ENCODE data around the gene COG2. TPM values are rescaled to one million over a fixed set of nuclear protein-coding genes. Genes with fewer than 3 reads are reported as not detected.

Gene COG2
- polyA plus RNA-seq, 1 donor (not counting 4 experiments of a cell fraction or from before 2014, with no cell fraction given), result 18.6 TPM

- Histone ChIP-seq H3K4me2 (ENCODE audit: control insufficient read depth, extremely low read depth, insufficient read depth, low read depth, low read length) (no peak overlapping the region), H3K9ac (ENCODE audit: control insufficient read depth, extremely low read depth, insufficient read depth, low read length) (no peak overlapping the region), H4K20me1 (ENCODE audit: control insufficient read depth, extremely low read depth, insufficient read depth, low read length) (no peaks in the 10 kb centered on the region), H3K4me3 (ENCODE audit: control insufficient read depth in 2 of 3, extremely low read depth in 1 of 3, insufficient read depth in 2 of 3, low read depth in 1 of 3, low read length in 3 of 3) (no peak overlapping the region), H2AFZ (ENCODE audit: control insufficient read depth, low read length) (no peak overlapping the region), H3K36me3 (ENCODE audit: control insufficient read depth in 2 of 2, extremely low read depth in 1 of 2, insufficient read depth in 2 of 2, low read length in 2 of 2) (no peaks in the 10 kb centered on the region), H3K79me2 (ENCODE audit: control insufficient read depth, insufficient read depth, low read length) (no peaks in the 10 kb centered on the region), H3K9me3 (ENCODE audit: control insufficient read depth, low read depth, low read length) (no peaks in the 10 kb centered on the region), H3K9me1 (ENCODE audit: control insufficient read depth, extremely low read depth, insufficient read depth, low read length) (no peaks in the 10 kb centered on the region), H3K27ac (ENCODE audit: control insufficient read depth, insufficient read depth, low read length) (no peak overlapping the region), H3K27me3 (ENCODE audit: control insufficient read depth, extremely low read depth, insufficient read depth, low read length) (no peaks in the 10 kb centered on the region), H3K4me1 (ENCODE audit: control insufficient read depth, extremely low read depth, insufficient read depth, low read length) (no peaks in the 10 kb centered on the region)
- DNase-seq (ENCODE audit: low read depth, low spot score), result no peak
- TF ChIP-seq EZH2 (IDR thresholded peaks at IDR 0.05; ENCODE audit: low read length) (no peak), CTCF (optimal IDR thresholded peaks at IDR 0.05 in 1 of 3, IDR thresholded peaks at IDR 0.05 in 1 of 3, conservative IDR thresholded peaks at IDR 0.05 in 1 of 3; ENCODE audit: extremely low read depth in 1 of 3, insufficient read depth in 2 of 3, low read length in 3 of 3) (no peak)
- dilution Hi-C loops (cut with MboI; ENCODE audit: extremely low pct_ligation_motif_present, low sequenced_read_pairs), result no loop called here
- FAIRE-seq, result no peak
These were observed 70.9 kb downstream of the COG2 start for GRCh38 chr1:230713138-230713537.

- Histone ChIP-seq H3K27ac (ENCODE audit: control insufficient read depth, insufficient read depth, low read length) (no peak overlapping the region), H3K9me1 (ENCODE audit: control insufficient read depth, extremely low read depth, insufficient read depth, low read length) (no peaks in the 10 kb centered on the region), H3K9me3 (ENCODE audit: control insufficient read depth, low read depth, low read length) (no peaks in the 10 kb centered on the region), H3K36me3 (ENCODE audit: control insufficient read depth in 2 of 2, extremely low read depth in 1 of 2, insufficient read depth in 2 of 2, low read length in 2 of 2) (no peaks in the 10 kb centered on the region), H3K4me3 (ENCODE audit: control insufficient read depth in 2 of 3, extremely low read depth in 1 of 3, insufficient read depth in 2 of 3, low read depth in 1 of 3, low read length in 3 of 3) (no peak overlapping the region), H3K79me2 (ENCODE audit: control insufficient read depth, insufficient read depth, low read length) (no peaks in the 10 kb centered on the region), H3K4me2 (ENCODE audit: control insufficient read depth, extremely low read depth, insufficient read depth, low read depth, low read length) (no peak overlapping the region), H3K27me3 (ENCODE audit: control insufficient read depth, extremely low read depth, insufficient read depth, low read length) (no peaks in the 10 kb centered on the region), H2AFZ (ENCODE audit: control insufficient read depth, low read length) (no peak overlapping the region), H3K4me1 (ENCODE audit: control insufficient read depth, extremely low read depth, insufficient read depth, low read length) (no peaks in the 10 kb centered on the region), H4K20me1 (ENCODE audit: control insufficient read depth, extremely low read depth, insufficient read depth, low read length) (no peaks in the 10 kb centered on the region), H3K9ac (ENCODE audit: control insufficient read depth, extremely low read depth, insufficient read depth, low read length) (no peak overlapping the region)
- TF ChIP-seq CTCF (optimal IDR thresholded peaks at IDR 0.05 in 1 of 3, IDR thresholded peaks at IDR 0.05 in 1 of 3, conservative IDR thresholded peaks at IDR 0.05 in 1 of 3; ENCODE audit: extremely low read depth in 1 of 3, insufficient read depth in 2 of 3, low read length in 3 of 3) (no peak), EZH2 (IDR thresholded peaks at IDR 0.05; ENCODE audit: low read length) (no peak)
- DNase-seq (ENCODE audit: low read depth, low spot score) (no peak), FAIRE-seq (no peak)
- dilution Hi-C loops (cut with MboI; ENCODE audit: extremely low pct_ligation_motif_present, low sequenced_read_pairs), result no loop called here
These were observed 71.2 kb downstream of the COG2 start for GRCh38 chr1:230713547-230713914.

All from keratinocyte (primary cell).